ENCODE data around the gene MANSC1.

MANSC1 gene

GRCh38 chr12:12349711-12350665 is at the start of gene MANSC1:
Gene MANSC1 (minus strand): TSS chr12:12350242. CDS start chr12:12343314, 6,928 bp downstream.
- DNase-seq, result no peak

GRCh38 chr12:12399161-12399560 is 49.1 kb upstream of the MANSC1 start:
- no peak for DNase-seq

- no peak for DNase-seq
These were observed 48.2 kb upstream of the MANSC1 start for GRCh38 chr12:12398026-12398859.

- DNase-seq, result no peak
These were observed 47.1 kb upstream of the MANSC1 start for GRCh38 chr12:12397184-12397583.

- no peak for DNase-seq
These were observed 46.7 kb upstream of the MANSC1 start for GRCh38 chr12:12396694-12397093.

- no peak for DNase-seq
These were observed 43.1 kb upstream of the MANSC1 start for GRCh38 chr12:12393171-12393570.

- DNase-seq, result no peak
These were observed 42.4 kb upstream of the MANSC1 start for GRCh38 chr12:12392413-12392812.

GRCh38 chr12:12387501-12387900 is 37.5 kb upstream of the MANSC1 start:
- no peak for DNase-seq

GRCh38 chr12:12384571-12385340 is 34.7 kb upstream of the MANSC1 start:
- DNase-seq, result no peak

- no peak for DNase-seq
These were observed 31.9 kb upstream of the MANSC1 start for GRCh38 chr12:12381982-12382381.

GRCh38 chr12:12380949-12381593 is 31.0 kb upstream of the MANSC1 start:
- no peak for DNase-seq

- no peak for DNase-seq
These were observed 30.0 kb upstream of the MANSC1 start for GRCh38 chr12:12379831-12380730.

GRCh38 chr12:12378616-12379015 is 28.6 kb upstream of the MANSC1 start:
- no peak for DNase-seq

GRCh38 chr12:12376646-12377448 is 26.8 kb upstream of the MANSC1 start:
- peak; percentile 43 for DNase-seq

- no peak for DNase-seq
These were observed 23.1 kb upstream of the MANSC1 start for GRCh38 chr12:12372946-12373722.

GRCh38 chr12:12367482-12367998 is 17.5 kb upstream of the MANSC1 start:
- DNase-seq, result no peak

- DNase-seq, result no peak
These were observed 16.8 kb upstream of the MANSC1 start for GRCh38 chr12:12366701-12367481.

GRCh38 chr12:12365931-12366431 is 15.9 kb upstream of the MANSC1 start:
- DNase-seq, result no peak
